ENCODE measurements around the gene ZRANB1.
A peak's percentile ranks its signal among the peaks of the same experiment; 100 is the strongest.

ZRANB1 gene

DNA sequence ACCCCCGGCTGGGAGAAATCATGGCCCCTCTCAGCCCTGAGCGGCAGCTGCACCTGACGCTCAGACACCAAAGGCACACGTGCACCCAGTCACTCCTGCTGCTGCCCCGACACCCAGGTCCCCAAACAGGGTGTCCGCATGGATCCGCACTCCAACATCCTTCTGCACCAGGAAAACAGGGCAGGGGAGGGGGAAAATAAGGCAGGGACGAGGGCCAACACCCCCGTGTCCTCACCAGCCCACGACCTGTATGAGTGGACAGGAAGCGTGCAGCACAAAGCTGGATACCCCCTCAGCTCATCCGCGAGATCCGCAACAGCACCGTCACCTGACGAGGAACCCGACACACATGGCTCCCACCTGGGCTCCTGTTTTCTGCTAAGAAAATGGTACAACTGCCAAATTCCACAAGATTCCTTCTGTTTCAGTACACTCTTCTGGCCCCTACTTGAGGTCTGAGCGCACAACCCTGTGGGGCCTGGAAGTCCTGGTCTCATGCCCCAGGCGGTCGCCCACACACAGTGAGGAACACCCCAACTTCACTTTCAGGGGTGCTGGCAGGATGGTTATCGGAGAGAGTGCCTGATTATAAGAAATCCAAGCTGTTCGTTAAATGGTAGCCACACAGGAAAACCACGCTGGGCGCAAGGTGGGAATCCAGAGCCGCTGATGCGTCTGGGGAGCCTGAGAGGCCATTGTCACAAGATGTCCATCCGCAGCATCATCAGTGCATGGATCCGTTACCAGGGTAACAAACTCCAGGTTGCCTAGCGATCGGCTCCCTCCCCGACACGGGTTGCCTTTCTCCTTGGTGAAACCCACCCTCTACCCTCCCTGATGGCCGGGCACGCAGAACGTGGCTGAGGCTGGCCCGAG is 63.6 kb downstream of the ZRANB1 start:
- DNase-seq (ENCODE audit: low spot score), result no peak

DNA sequence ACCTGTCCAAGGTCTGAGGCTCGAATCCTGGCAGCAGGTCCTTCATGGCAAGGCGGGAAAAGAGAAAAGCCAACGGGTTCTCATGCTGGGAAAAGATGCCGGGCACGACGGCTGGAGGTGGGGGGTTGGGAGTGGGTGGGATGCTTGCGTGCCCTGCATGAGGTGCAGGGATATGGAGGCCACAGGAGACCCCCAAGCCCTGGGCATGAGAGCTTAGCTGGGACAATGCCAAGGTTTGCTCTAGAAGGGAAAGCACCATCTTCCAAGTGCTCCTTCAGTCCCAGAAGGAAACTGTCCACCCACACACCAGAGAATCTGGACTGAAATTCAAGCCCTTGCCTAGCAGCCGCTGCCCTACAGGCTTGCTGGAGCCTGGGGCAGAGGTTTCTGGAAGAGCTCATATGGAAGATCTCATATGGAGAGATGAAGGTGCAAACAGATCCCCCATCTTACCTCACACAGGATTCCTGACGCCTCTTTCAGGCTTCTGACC is 64.3 kb downstream of the ZRANB1 start:
- DNase-seq (ENCODE audit: low spot score), result no peak

DNA sequence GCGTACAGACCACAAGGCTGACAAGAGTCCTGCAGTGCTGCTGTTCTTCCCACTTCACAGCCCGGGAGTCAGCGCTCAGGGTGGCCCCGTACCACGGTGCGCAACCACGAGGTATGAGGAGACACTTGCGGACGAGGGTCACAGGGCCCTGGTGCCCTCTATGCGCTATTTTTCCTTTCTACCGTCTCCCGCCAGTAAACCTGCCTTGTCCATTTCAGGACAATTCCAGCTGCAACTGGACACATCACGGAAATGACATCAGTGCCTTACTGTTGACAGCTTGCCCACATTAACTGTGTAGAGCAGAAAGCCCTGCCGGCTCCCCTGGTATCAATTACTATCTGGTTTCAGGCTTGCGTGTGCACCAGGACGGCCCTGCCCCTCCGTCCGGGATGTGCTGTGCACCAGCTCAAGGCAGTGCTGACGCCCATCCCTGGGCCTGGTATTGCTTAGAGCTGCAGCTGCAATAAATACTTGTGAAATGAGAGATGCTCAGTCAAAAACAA is 65.1 kb downstream of the ZRANB1 start:
- DNase-seq (ENCODE audit: low spot score), result no peak

DNA sequence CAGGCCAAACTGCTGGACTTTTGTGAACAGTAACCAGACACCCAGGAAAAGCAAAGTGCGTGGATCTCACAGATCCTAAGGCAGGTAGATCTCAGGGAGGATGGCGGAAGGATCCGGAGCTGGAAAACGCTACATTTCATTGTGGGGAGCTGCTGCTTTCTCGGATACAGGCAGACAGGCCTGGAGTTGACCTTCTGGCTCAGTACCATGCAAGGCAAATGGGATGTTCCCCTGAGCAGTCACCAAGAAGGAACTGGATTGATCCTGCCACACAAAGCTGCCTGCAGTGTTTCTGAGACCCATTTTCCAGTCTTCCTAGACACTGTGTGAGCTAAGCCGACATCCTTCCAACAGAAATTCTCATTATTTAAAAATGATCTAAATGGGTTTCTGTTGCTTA is 65.5 kb downstream of the ZRANB1 start:
- no peak for DNase-seq (ENCODE audit: low spot score)

DNA sequence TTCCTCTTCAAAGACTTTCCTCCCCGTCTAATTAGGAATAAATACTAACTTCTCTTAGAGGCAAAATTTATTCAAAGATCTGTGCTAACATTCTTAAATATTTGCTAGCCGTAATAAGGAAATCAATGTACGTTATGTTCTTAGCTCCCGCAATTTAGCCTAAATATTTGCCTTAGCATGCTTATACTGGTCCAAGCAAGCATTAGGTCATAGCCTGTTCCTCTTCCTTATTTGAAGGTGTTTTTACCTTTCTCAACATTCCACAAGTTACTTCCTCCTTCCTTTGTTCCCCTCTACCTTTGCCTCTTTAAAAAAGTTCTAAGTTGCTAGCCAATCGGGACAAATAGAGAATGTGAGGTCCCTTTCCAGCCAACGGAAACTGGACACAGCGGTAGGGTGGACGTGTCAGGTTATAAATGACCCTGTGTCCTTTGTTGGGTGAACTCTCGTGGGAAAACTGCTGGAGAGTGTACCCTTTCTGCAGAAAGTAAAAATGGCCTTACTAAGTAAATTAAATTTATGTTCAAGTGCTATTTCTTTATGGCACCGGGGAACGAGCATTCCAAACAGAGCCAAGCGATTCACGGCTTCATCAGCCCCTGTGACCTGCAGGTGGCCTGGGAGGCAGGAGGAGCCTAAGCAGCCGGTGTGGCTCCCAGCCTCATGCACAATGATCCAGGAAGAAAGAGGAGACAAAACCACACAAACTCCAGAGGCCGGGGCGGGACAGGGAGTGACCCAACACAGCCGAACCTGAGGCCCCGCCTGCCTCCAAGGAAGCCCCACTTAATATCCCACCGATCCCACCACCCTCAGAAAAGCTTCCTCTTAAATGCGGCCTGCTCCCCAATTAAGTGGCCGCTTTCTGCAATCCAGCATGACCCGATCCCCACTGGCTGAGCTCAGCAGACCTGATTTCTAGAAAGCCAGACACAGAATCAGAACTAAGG is 67.0 kb downstream of the ZRANB1 start:
- no peak for DNase-seq (ENCODE audit: low spot score)

DNA sequence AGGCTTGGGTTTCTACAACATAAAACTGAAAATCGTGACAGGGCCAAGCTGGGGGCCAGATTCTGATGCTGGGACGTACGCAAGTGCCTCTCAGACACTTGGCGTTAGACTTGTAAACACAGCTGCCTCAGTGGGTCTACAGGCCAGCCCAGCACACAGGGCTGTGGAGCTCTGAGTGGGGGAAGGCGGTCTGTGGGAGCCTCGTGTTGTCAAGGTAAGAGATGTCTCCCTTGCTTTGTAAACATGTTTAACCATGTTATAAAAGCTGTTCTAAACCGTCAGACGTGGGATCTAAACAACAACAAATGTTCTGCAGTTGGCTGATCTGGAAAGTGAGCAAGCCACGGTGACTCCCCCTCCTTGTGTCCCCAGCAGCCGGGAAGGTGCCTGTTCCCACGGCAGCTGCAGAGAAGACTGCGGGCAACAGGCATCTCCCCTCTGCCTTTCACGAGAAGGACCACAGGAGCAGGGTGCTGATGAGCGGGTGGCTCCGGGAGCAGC is 67.8 kb downstream of the ZRANB1 start:
- no peak for DNase-seq (ENCODE audit: low spot score)

DNA sequence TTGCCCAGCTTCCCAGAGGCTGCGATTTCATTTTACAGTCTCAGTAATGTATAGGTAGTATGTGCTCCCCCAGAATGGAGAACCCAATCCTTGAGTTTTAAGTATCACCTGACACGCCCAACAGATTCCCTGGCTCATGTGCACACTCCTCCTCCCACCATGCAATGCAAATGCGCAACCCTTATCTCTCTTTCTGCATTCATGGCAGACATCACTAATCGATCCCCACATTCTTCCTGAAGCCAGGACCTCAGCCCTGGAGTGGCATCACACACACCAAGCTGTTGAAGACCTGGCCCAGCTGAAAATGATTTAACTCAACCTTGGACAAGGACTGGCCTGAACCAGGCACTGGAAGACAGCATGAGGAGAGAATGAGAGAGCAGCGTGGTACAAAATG is 68.4 kb downstream of the ZRANB1 start:
- DNase-seq (ENCODE audit: low spot score), result no peak

DNA sequence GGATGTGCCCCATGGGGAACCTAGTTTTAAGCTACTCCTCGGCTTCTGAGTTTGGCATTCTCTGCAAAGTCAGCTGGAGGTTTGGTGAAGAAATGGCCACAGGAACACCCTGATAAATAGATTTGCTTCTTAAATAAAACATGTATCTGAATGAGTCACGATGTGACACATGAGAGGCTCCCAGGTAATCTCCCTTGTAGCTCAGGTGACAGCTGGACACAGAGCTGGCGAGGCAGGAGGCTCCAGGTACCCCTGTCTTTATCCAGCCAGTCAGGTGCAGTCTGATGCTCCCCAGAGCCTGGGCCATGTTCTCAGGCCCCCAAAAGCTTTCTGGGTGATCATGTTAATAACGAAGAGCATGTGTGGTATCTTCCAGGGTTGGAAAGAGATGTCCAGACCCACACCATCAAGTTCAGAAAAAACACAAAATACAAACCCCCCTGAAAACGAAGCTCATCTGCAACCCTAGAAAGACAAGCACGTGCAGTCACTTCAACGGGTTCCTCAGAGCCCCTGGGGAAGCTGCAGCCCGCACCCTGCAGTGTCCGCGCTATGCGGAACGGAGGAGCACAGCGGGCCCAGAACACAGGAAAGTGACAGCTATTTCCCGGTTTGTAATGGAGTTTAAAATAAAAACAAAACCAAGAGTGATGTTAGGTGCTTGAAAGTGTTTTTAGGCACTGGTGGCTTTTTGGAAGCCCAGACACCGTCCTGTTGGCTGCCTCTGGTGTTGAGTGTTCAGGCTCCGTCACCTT is 69.4 kb downstream of the ZRANB1 start:
- no peak for DNase-seq (ENCODE audit: low spot score)

DNA sequence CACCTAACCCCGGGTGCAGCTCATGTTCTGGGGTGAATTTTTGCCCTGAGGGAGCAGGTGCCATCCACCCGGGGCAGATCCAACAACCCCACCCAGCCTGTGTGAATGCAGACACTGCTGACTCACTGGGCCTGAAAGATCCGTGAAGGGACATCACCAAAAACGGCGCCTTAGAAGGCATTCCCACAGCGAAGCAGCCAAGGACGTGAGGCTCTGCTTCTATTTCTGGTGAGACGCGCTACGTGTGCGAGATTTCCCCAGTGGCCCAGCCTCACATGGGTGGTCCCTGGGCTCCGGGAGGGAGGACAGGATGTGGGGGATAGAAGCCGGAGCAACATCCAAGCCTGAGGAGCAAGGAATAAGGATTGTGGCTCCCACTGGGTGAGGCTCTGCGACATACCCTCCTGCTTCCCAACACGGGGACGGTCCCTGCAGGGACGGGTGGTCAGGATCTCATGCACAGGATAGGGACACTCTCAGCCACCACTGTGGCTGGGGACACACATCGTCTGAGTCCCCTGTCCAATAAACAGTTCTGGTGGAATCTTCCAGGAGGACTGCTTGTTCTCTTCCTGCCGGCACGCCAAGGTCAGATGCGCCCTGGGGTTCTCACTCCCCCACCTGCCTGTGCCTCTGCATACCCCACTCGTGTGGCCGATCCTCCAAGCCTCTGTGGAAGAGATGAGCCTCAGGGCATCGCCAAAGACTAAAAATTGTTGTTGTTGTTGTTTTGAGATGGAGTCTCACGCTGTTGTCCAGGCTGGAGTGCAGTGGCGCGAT is 70.2 kb downstream of the ZRANB1 start:
- no peak for DNase-seq (ENCODE audit: low spot score)

DNA sequence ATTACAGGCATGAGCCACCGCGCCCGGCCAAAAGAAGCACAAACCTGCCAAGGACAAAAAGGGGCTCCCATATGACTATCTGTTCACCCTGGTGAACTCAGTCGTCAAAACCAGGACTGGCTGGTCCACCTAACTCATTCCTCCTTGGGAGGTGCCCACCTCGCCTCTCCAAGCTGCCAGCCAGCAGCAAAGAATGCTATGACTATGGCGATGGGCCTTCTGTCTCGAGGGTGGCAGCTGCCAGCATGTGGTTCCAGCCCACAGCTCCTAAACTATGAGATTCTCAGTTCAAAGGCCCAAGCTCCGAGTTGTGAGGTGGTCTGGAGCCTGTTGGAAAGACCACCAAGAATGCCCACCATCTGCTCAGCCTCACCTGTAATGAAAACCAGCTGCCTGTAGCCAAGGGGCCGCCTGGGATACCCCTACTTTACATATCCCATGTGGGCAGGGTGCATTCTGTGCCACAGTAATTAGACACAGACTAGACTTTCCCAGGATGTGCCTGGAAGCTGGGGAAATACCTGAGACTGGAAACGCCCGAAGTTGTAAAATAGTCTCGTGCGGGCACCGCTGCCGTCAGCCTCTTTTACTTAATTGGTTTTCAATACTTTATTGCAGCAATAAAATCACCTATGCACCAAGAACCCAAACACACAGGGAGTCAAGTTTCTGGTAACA is 71.1 kb downstream of the ZRANB1 start:
- DNase-seq (ENCODE audit: low spot score), result no peak

DNA sequence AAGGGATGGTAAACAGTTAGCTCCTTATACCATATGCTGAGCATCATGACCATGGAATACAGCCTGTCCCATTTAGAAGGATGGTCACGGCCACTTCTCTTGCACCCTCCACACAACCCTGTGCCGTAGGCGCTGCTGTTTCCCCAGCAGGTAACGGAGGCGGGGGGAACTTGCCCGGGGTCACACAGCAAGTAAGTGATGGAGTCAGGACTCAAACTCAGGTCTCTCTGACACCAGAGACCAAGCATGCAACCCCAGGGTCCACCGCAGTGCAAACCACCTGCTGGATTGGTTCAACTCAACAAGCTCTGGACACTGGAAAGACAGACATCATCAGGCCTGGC is 71.6 kb downstream of the ZRANB1 start:
- no peak for DNase-seq (ENCODE audit: low spot score)

DNA sequence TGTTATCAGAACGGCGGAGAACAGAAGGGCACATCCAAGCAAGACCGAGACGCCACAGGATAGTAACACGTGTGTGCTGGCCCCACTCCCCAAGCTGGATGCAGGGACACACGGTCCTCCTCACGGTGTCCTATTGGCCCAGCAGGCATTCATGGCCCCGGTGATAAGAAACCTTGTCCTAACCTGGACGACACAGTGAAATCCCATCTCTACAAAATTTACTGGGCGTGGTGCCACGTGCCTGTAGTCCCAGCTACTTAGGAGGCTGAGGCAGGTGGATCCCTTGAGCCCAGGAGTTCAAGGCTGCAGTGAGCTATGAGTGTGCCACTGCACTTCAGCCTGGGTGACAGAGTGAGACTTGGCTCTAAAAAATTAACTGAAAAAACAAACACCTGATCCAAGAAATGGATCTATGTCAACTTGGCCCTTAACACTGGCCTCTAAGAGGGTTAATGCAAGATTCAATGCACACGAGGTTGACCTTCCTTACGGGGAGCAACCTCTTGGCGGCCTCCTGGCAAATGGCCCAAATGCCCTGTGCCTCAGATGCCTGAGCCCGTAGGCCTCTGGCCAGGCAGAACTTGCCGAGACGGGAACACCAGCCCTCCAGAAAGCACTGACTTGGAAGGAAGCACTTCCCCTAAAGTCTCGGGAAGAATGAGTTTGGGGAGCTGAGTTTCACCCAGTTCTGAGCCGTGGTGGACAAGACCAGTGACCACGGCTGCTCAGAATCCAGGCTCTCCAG is 72.3 kb downstream of the ZRANB1 start:
- DNase-seq (ENCODE audit: low spot score), result no peak

DNA sequence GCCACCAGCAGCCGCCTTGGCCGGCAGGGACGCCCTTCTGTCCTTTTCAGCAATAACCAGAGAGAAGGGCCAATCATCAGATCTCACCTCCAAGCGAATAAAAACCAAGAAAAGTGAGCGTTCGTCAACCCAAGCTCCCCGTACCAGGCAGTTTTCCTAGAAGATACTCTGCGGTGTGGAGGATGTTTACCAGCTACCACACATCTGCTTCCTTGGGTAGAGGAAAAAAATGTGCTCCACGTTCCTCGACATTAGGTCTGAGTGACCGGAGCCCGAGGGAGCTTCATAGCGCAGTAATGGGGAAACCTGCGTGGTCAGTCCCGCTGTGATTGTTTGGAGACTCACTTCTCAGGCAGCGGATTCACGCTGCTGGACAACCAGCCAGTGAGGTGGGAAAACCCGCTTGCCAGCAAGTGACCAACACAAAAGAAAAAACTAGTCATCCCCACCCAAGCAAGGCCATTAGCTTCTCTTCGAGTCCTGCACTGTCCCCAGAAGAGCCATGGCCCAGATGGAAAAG is 73.0 kb downstream of the ZRANB1 start:
- DNase-seq (ENCODE audit: low spot score), result no peak

DNA sequence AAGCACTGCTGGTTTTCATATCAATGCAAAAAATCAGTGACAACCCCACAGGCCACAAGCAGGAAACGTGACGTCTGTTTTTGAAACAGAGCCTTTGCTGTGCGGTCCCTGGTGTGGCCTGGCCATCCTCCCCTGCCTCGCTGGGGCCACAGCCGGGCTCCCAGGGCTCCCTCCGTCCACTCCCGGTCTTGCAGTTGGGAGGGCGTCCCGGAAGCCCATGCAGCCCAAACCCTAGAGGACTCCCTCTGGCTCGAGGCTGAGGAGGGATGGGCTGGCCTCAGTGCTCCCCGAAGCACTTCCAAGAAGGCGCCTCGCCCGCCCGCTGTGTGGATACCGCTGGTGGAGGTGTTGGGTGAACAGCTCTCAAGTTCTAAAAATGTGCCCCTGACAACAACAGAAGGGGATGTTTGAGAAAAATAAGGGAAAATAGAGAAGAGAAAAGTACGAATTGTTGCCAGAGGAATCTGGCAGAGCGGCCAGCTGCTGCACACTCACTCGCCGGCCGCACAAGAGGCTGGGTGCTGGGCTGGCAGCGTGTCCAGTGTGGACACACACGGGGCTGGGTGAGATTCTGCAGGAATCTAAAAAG is 73.5 kb downstream of the ZRANB1 start:
- no peak for DNase-seq (ENCODE audit: low spot score)

DNA sequence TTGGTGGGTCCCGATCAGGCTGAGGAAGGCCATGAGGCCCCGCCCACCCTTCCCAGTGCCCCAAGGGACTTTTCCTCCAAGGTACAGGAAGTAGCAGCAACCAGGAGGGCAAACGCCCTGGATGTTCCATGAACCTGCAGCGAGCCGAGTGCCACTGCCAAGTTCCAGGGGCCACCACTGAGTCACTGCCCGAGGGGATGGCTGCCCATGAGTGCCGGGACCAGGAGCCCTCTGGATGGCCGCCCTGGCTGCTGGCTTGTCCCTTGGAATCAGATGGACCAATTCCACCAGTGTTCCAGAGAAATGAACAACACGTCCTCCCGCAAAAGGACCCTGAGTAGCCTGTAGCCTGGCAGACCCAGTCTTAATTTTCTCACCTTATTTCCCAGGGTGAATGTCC is 74.2 kb downstream of the ZRANB1 start:
- DNase-seq (ENCODE audit: low spot score), result no peak

DNA sequence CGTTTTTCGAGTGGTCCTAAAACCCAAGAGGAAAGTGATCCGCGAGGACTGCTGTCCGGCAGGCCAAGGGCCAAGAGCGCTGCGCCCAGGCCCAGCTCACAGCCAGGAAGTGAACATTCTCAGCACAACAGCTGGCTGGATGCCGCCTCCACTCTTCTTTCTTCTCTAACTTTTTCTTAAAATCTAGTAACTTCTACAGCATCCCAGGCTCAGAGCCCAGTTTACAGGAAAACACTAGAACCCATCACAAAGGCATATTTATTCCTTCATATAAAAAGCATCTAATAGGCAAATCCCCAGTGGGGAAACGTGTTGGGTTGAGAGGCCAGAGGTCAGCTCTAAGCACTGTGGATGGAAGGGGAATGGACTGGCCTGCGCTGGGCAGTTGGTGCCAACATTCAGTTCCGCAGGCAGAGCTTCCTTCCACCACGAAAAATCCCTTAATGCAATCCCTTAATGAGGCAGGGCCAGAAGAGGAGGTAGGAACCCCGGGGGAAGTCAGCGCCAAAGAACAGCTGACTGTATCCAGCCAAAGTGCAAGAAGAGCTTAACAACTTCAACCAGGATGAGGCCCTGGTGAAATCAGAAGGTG is 74.8 kb downstream of the ZRANB1 start:
- DNase-seq (ENCODE audit: low spot score), result no peak

DNA sequence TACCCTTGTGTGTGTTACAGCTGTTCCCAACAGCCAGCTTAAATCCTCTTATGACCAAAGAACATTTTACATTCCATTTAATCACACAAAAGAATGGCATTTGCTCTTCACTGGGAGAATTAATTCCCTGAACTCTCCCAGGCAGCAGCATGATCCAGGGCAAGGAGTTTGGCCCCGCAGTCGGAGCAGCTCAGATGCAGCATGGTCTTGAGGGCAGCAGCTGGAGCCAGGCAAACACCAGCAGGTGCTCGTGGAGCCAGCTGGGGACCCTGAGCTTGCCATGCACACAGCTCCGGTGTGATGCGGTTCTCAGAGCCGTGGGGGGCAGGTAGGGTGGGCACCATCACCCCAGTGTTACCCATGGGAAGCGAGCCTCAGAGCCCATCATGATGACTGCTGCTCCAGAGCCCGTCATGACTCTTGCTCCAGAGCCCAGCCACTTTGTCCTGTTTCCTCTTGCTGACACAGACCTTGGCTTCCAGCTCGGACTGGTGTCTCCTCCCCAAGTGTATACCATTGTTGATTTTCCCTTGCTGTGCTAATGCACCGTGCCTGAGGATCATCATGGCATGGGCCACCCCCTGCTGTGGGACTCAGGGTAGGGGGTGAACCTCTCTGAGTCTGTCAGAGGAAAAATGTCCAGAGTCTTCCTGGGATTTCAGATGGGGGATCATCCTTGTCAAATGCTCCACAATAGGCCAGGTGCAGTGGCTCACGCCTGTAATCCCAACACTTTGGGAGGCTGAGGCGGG is 75.8 kb downstream of the ZRANB1 start:
- peak; percentile 12 for DNase-seq (ENCODE audit: low spot score)

DNA sequence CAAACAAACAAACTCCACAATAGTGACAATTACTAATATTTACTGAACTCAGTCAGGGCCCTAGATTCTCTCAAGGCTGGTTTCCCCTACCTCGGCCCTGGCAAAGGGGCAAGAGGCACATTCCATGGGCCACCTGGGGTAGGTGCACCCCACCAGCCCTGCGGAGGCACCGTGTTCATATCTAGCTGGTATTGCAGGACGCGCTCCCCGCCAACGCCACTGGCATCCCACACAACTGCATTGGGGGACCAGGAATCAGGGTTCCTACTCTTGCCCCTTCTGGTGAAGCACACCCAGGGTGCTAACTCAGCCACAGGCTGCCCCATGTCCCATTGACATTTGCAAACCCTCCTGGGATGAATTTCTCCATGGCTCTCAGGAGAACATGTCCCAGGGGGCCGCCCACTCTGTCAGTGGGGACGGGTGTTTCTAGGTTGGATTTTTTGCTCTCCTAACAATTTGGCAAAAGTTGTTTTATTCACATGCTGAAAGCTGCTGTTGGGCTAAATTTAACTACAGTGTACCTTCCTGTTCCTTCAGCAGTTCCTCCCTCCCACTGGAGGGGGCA is 76.7 kb downstream of the ZRANB1 start:
- DNase-seq (ENCODE audit: low spot score), result no peak

Measured in kidney capillary endothelial cell (primary cell).